Neural crest cell (in vitro differentiated cells): ENCODE measurements around the gene WDR45. TPM values are rescaled to one million over a fixed set of nuclear protein-coding genes. Genes with fewer than 3 reads are reported as not detected.
A peak's percentile ranks its signal among the peaks of the same experiment; 100 is the strongest.

Experiments
- DNase-seq: peaks from one replicate; pipeline ENCODE4 v3.0.0; 2021; ENCODE audit warnings: low read depth, mixed read lengths, low spot score
- H3K27ac Mint-ChIP-seq: one replicate; pipeline ENCODE4 v1.8.0; 2021; ENCODE audit warnings: mild to moderate bottlenecking, mixed read lengths; ENCODE audit not compliant: unreplicated experiment
- H3K27me3 Mint-ChIP-seq: 2 replicates; pipeline ENCODE4 v1.8.0; 2021; ENCODE audit warnings: low read depth, mild to moderate bottlenecking, mixed read lengths
- H3K36me3 Mint-ChIP-seq: 2 replicates; pipeline ENCODE4 v1.8.0; 2021; ENCODE audit warnings: low read depth, mild to moderate bottlenecking, mixed read lengths
- H3K4me1 Mint-ChIP-seq: 2 replicates; pipeline ENCODE4 v1.8.0; 2021; ENCODE audit warnings: mixed read lengths
- H3K4me3 Mint-ChIP-seq: one replicate; pipeline ENCODE4 v1.8.0; 2021; ENCODE audit warnings: mild to moderate bottlenecking, mixed read lengths
- H3K9me3 Mint-ChIP-seq: 2 replicates; pipeline ENCODE4 v1.8.0; 2021; ENCODE audit warnings: mixed read lengths
- CTCF ChIP-seq: fragments of 200-600 bp; sonication (generic); conservative IDR thresholded peaks from 2 replicates; pipeline ENCODE4 v1.5.0; 2021; ENCODE audit warnings: antibody characterized with exemption, mild to moderate bottlenecking
- total RNA-seq: library from RNA; stranded (reverse); gene quantifications from 2 replicates; pipeline ENCODE4 v1.2.1, GENCODE V29; 2021

WDR45 gene
- total RNA-seq, 1 donor from 2014 or later, result 29.0 TPM

- H3K4me3 Mint-ChIP-seq, result peak overlapping the region; percentile 54
- no peaks in the 10 kb centered on the region for H3K4me1 Mint-ChIP-seq
- H3K36me3 Mint-ChIP-seq, result no peaks in the 10 kb centered on the region
- no peaks in the 10 kb centered on the region for H3K9me3 Mint-ChIP-seq
- DNase-seq, result no peak
- peak overlapping the region; percentile 57 for H3K27ac Mint-ChIP-seq
- no peak for TF ChIP-seq CTCF
- H3K27me3 Mint-ChIP-seq, result no peaks in the 10 kb centered on the region
Observed at GRCh38 chrX:49064303-49064702, 15.4 kb downstream of the WDR45 start.

DNA sequence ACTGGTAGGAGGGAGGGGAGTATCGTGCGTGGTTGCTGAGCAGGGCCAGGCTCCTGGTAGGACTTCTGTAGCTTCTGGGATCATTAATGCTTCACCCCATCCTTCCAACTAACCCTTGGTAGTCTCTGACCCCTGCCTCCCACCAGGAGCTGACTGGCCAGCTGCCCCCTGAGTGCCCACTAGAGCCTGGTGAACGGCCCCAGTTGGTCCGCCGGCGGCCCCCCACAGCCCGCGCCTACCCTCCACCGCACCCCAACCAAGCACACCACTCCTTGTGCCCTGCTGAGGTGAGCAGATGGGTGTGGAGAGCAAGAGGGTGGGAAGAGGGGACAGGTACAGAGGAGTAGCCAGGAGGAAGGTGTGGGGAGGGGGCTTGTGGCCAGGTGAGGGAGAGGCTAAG, 16.0 kb downstream of the WDR45 start:
- Mint-ChIP-seq H3K4me1 (no peaks in the 10 kb centered on the region), H3K9me3 (no peaks in the 10 kb centered on the region), H3K27me3 (no peaks in the 10 kb centered on the region), H3K4me3 (no peak overlapping the region), H3K36me3 (no peaks in the 10 kb centered on the region), H3K27ac (no peak overlapping the region)
- no peak for TF ChIP-seq CTCF
- no peak for DNase-seq

DNA sequence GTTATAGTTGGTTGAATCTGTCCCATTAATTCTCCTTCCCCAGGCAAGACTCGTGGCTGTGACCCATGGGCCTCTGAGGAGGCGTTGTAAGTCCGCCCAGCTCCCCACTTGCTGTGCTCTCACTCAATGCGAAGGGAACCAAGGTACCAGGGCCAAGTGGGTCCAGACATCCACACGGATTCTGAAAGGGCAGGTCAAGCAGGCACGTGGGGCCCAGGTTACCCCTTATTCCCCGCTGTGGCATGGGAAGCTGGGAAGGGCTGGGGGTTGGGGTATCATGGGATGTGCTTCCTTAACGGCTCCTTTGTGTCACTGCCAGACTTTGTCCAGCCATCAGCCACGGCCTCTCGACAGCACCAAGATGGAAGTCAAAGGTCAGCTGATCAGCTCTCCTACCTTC, 17.8 kb downstream of the WDR45 start:
- no peaks in the 10 kb centered on the region for H3K4me1 Mint-ChIP-seq
- no peaks in the 10 kb centered on the region for H3K27me3 Mint-ChIP-seq
- no peak overlapping the region for H3K4me3 Mint-ChIP-seq
- no peaks in the 10 kb centered on the region for H3K9me3 Mint-ChIP-seq
- H3K36me3 Mint-ChIP-seq, result no peaks in the 10 kb centered on the region
- peak overlapping the region; percentile 12 for H3K27ac Mint-ChIP-seq
- DNase-seq, result no peak
- no peak for TF ChIP-seq CTCF

GRCh38 chrX:49061490-49061889, 18.2 kb downstream of the WDR45 start:
- no peak for DNase-seq
- H3K9me3 Mint-ChIP-seq, result no peaks in the 10 kb centered on the region
- no peak overlapping the region for H3K27ac Mint-ChIP-seq
- peak overlapping the region; percentile 36 for H3K4me3 Mint-ChIP-seq
- H3K27me3 Mint-ChIP-seq, result no peaks in the 10 kb centered on the region
- no peaks in the 10 kb centered on the region for H3K36me3 Mint-ChIP-seq
- H3K4me1 Mint-ChIP-seq, result no peaks in the 10 kb centered on the region
- TF ChIP-seq CTCF, result no peak

- Mint-ChIP-seq H3K4me1 (no peaks in the 10 kb centered on the region), H3K27me3 (no peaks in the 10 kb centered on the region), H3K4me3 (peak overlapping the region; percentile 36), H3K27ac (no peak overlapping the region), H3K9me3 (no peaks in the 10 kb centered on the region), H3K36me3 (no peaks in the 10 kb centered on the region)
- no peak for TF ChIP-seq CTCF
- DNase-seq, result no peak
Observed at GRCh38 chrX:49060914-49061313, 18.8 kb downstream of the WDR45 start.

- Mint-ChIP-seq H3K27ac (no peak overlapping the region), H3K9me3 (peaks cover 4% of the 10 kb centered on the region)
Observed at GRCh38 chrX:49059681-49060085, 20.0 kb downstream of the WDR45 start.

More at GRCh38 chrX:49059681-49060085, 20.0 kb downstream of the WDR45 start:
- H3K36me3 Mint-ChIP-seq, result peaks cover 3% of the 10 kb centered on the region
- DNase-seq, result no peak
- no peaks in the 10 kb centered on the region for H3K27me3 Mint-ChIP-seq
- no peak for TF ChIP-seq CTCF
- peaks cover 9% of the 10 kb centered on the region for H3K4me1 Mint-ChIP-seq
- H3K4me3 Mint-ChIP-seq, result no peak overlapping the region
